ACC112 (cell line): ENCODE results near the gene NABP1.

Experiments
- H2AFZ ChIP-seq: fragments of 200-600 bp; sonication (generic); one replicate; pipeline ENCODE4 v1.6.0; 2017; ENCODE audit warnings: antibody characterized with exemption, low read length; ENCODE audit not compliant: unreplicated experiment
- H3K27ac ChIP-seq: fragments of 200-600 bp; sonication (generic); 2 replicates; pipeline ENCODE4 v1.5.1; 2014; ENCODE audit warnings: low read depth, mild to moderate bottlenecking, antibody characterized with exemption, low read length, moderate library complexity
- H3K27me3 ChIP-seq: fragments of 200-600 bp; sonication (generic); 2 replicates; pipeline ENCODE4 v1.6.1; 2014; ENCODE audit warnings: mild to moderate bottlenecking, antibody characterized with exemption, low read length, moderate library complexity, mixed read lengths; ENCODE audit not compliant: insufficient read depth
- H3K36me3 ChIP-seq: fragments of 200-600 bp; sonication (generic); 2 replicates; pipeline ENCODE4 v1.6.1; 2016; ENCODE audit warnings: mild to moderate bottlenecking, antibody characterized with exemption, low read length, moderate library complexity, mixed read lengths; ENCODE audit not compliant: insufficient read depth
- H3K4me1 ChIP-seq: fragments of 200-600 bp; sonication (generic); one replicate; pipeline ENCODE4 v1.6.1; 2016; ENCODE audit warnings: low read length, mixed read lengths; ENCODE audit not compliant: insufficient read depth, unreplicated experiment, control insufficient read depth
- H3K4me3 ChIP-seq: fragments of 200-600 bp; sonication (generic); 2 replicates; pipeline ENCODE4 v1.5.1; 2014; ENCODE audit warnings: mild to moderate bottlenecking, low read depth, low read length
- H3K79me2 ChIP-seq: fragments of 200-600 bp; sonication (generic); one replicate; pipeline ENCODE4 v1.6.0; 2016; ENCODE audit warnings: low read length; ENCODE audit not compliant: control insufficient read depth, unreplicated experiment, insufficient read depth

The NABP1 gene

DNA sequence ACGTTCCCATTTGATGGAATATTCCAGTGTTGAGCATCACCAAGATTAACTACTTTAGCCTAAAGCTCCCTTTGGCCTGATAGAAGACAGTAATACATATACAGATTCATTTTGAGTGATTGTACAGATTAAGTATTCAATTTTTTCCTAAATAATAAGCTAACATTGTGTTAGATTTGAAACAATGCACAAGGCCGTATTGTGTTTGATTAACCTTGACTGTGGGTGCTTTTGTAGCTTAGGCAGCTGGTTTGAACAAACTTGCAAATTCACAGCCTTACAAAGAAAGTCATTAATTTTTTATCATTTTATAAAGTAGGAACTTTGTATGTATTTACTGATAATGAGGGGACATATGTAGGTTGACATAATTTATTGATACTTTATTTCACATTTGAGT lies 29.6 kb downstream of the NABP1 start:
- Histone ChIP-seq H3K4me3 (no peak overlapping the region), H3K27ac (no peak overlapping the region), H2AFZ (no peak overlapping the region), H3K79me2 (no peaks in the 10 kb centered on the region), H3K36me3 (no peaks in the 10 kb centered on the region; the same call in 1 of the 2 replicates), H3K4me1 (peaks cover 14% of the 10 kb centered on the region), H3K27me3 (no peaks in the 10 kb centered on the region)

DNA sequence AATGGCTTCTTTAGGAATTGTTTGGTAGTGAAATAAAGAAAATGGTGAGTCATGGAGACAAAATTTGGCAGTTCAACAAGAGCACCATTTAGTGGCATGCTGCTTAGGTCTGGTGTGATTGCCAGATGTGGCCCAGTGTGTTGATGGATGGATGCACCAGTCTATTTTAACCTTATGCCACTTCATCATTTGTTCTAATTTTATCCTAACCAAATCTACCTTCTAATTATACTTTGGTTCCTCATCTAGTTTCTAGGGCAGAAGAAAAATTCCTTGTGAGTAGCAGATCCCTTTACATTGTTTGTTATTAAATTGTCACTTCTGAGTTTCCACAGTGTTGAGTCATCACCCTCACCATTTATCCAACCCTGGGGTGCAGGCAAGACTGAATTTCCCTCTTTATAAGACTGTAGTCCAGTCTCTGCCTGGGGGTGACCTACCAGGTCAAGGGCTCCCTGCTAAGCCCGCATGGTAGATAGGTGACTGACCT lies 32.5 kb downstream of the NABP1 start:
- H3K27me3 ChIP-seq: no peaks in the 10 kb centered on the region
- peaks cover 14% of the 10 kb centered on the region for H3K4me1 ChIP-seq
- peak overlapping the region; percentile 36; the same call in 1 of the 2 replicates for H3K27ac ChIP-seq
- H3K36me3 ChIP-seq: no peaks in the 10 kb centered on the region; the same call in 1 of the 2 replicates
- no peak overlapping the region for H3K4me3 ChIP-seq
- H3K79me2 ChIP-seq: no peaks in the 10 kb centered on the region
- H2AFZ ChIP-seq: no peak overlapping the region

DNA sequence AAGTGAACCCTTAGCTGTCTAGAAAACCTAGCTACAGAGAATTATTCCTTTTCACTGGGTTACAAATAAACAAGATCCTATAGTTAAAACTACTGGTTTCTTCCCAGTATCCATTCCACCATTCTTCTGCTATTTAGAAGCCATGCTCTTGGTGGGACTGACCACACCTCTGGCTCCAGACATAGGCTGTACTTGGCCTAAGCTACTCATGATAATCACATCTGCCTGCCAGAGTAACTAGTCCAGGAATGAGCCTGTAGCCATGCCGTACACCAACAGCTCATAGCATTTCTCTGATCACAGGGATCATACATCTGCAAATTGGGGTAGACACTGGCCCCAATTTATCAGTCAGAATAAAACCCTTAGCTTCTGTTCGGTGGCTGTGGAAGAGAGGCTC lies 33.7 kb downstream of the NABP1 start:
- H2AFZ ChIP-seq: no peak overlapping the region
- H3K79me2 ChIP-seq: no peaks in the 10 kb centered on the region
- H3K36me3 ChIP-seq: no peaks in the 10 kb centered on the region; the same call in 1 of the 2 replicates
- no peaks in the 10 kb centered on the region for H3K27me3 ChIP-seq
- H3K4me3 ChIP-seq: no peak overlapping the region
- peaks cover 14% of the 10 kb centered on the region for H3K4me1 ChIP-seq
- H3K27ac ChIP-seq: no peak overlapping the region

DNA sequence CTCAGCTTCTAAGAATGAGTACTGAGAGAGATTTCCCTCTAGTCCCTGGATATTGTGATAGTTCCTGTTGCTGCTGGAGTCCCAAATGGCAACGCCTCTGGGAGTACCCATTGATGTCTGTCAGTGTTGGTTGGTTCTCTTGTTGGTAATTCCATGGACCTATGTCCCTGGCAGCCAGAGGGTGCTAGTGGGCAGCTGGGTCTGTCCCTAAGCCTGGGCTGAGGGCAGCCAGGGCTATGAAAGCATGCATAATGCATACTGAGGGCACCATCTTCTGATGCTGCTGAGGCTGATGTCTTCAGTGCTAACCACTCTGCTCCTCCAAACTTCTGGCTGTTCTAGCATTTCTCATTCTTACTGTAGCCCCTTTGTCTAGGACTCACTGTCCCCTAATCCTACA lies 35.9 kb downstream of the NABP1 start:
- Histone ChIP-seq H3K36me3 (no peaks in the 10 kb centered on the region; the same call in 1 of the 2 replicates), H3K27ac (no peak overlapping the region), H3K4me3 (no peak overlapping the region), H3K27me3 (no peaks in the 10 kb centered on the region), H3K4me1 (peaks cover 14% of the 10 kb centered on the region), H2AFZ (no peak overlapping the region), H3K79me2 (no peaks in the 10 kb centered on the region)

DNA sequence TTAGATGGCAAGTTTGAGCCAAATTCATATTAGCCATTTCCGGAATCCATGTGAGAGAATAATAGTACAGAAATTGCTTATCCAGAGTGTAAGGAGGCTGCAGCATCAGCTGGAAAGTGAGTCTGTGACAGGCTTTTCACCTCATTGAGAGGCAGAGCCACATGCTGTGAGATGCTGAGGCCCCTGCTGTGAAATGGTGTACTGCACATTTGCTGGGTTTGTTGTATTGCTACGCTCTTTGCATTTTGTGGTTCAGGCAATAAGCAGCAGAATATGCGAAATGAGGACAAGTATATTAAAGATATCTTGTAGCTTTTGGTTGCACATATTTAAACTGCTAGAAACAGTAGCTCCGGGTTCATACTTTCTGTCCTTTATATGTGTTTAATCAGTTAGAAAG lies 37.0 kb downstream of the NABP1 start:
- Histone ChIP-seq H3K4me3 (no peak overlapping the region), H3K27ac (no peak overlapping the region), H3K79me2 (no peaks in the 10 kb centered on the region), H3K4me1 (peaks cover 11% of the 10 kb centered on the region), H3K36me3 (no peaks in the 10 kb centered on the region), H2AFZ (no peak overlapping the region), H3K27me3 (no peaks in the 10 kb centered on the region)

DNA sequence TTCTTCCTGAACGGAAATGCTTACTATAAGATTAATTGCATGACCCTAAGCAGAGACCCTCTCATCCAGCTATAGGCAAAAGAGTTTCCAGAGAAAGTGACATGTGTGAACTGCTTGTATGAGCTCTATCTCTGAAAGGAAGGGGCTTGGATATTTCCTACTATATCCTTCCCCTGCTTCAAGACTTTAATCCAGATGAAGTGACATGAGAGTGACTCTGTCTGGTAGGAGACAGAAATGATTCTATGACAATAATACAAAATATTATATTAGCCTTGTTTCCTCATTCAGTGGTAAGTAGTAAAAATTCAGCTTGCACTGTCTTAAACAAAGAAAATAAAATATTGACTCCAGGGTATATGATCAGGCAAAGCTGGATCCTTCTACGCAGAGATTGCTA lies 37.5 kb downstream of the NABP1 start:
- peaks cover 5% of the 10 kb centered on the region for H3K4me1 ChIP-seq
- H3K79me2 ChIP-seq: no peaks in the 10 kb centered on the region
- no peak overlapping the region for H2AFZ ChIP-seq
- no peak overlapping the region for H3K4me3 ChIP-seq
- H3K27me3 ChIP-seq: no peaks in the 10 kb centered on the region
- H3K36me3 ChIP-seq: no peaks in the 10 kb centered on the region
- no peak overlapping the region for H3K27ac ChIP-seq

DNA sequence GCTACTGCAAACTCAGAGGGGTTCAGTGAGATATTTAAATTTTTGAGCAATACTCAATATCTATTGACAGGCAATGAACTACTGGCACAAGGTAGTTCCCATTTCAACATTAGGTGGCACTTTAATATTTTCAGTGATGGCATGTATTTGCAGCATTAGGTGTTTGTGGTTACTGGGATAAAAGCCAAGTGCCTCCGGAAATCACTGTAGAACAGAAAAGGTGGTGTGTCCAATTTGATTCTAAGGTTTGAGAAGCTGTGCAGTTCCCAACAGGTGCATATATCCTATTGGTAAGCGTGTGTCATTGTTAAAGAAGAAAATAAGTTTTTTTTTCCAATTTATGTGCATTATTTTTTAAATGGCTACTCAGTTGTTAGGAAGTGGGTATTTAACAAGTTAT lies 41.3 kb downstream of the NABP1 start:
- Histone ChIP-seq H3K27ac (no peak overlapping the region), H2AFZ (no peak overlapping the region), H3K36me3 (no peaks in the 10 kb centered on the region), H3K27me3 (no peaks in the 10 kb centered on the region), H3K79me2 (no peaks in the 10 kb centered on the region), H3K4me3 (no peak overlapping the region), H3K4me1 (no peaks in the 10 kb centered on the region)

DNA sequence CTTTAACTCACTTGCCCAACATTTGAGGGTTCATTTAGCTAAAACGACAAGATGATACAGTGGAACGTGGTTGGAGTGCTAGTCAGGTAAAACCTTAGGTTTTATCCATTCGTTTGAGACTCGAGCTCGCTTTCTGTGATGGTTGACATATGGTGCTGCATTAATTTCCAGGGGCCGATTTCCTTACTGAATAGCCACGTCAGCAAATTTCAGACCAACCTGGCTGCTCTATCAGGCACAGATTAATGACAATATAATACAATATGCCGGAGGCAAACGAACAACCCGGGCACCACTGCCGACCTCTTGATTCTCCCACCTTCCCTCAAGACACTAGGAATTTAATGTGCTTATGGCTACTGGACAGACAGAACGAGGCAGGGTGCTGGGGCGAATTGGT lies 42.0 kb downstream of the NABP1 start:
- no peaks in the 10 kb centered on the region for H3K4me1 ChIP-seq
- H3K79me2 ChIP-seq: no peaks in the 10 kb centered on the region
- H2AFZ ChIP-seq: no peak overlapping the region
- H3K4me3 ChIP-seq: no peak overlapping the region
- no peaks in the 10 kb centered on the region for H3K27me3 ChIP-seq
- no peak overlapping the region for H3K27ac ChIP-seq
- H3K36me3 ChIP-seq: no peaks in the 10 kb centered on the region

DNA sequence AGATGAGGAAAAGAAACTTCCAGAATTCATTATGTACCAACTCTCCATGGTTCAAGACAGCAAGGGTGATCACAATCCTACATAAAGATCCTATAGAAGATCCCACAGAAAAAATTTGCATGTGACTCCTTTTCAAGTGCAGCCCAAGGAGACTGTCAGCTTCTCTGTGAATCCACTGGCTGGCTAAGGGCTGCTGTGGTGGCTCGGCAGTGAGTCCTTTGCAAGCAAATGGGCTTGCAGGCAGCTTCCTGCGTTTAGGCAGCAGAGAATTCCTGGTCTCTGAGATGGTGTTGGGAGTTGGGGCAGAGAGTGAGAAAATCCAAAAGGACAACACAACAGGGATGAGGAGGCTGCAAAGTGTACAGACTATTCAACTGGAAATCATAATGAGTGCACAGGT lies 43.4 kb downstream of the NABP1 start:
- no peak overlapping the region for H2AFZ ChIP-seq
- no peaks in the 10 kb centered on the region for H3K79me2 ChIP-seq
- no peaks in the 10 kb centered on the region for H3K4me1 ChIP-seq
- no peaks in the 10 kb centered on the region for H3K27me3 ChIP-seq
- H3K36me3 ChIP-seq: no peaks in the 10 kb centered on the region
- H3K4me3 ChIP-seq: no peak overlapping the region
- no peak overlapping the region for H3K27ac ChIP-seq

DNA sequence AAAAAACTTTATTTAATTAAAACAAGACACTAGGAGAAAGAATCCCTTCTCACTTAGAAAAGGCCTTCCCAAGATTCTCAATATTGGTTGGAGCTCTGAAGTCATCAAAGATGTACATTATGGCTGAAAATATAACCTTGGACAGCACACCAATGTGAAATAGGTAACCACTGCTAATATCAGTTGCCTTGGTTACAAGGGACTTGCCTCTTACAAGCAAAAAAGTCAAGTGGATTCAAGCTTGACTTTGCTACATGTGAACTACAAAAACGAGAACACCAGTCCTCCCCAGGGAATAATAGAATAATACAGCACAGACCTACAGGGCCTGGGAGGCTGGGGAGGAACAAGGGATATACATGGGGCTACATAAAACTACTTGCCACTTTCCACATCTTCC lies 46.1 kb downstream of the NABP1 start:
- no peak overlapping the region for H3K4me3 ChIP-seq
- H3K36me3 ChIP-seq: no peaks in the 10 kb centered on the region
- no peaks in the 10 kb centered on the region for H3K79me2 ChIP-seq
- no peak overlapping the region for H2AFZ ChIP-seq
- no peaks in the 10 kb centered on the region for H3K27me3 ChIP-seq
- H3K4me1 ChIP-seq: peaks cover 9% of the 10 kb centered on the region
- H3K27ac ChIP-seq: no peak overlapping the region

DNA sequence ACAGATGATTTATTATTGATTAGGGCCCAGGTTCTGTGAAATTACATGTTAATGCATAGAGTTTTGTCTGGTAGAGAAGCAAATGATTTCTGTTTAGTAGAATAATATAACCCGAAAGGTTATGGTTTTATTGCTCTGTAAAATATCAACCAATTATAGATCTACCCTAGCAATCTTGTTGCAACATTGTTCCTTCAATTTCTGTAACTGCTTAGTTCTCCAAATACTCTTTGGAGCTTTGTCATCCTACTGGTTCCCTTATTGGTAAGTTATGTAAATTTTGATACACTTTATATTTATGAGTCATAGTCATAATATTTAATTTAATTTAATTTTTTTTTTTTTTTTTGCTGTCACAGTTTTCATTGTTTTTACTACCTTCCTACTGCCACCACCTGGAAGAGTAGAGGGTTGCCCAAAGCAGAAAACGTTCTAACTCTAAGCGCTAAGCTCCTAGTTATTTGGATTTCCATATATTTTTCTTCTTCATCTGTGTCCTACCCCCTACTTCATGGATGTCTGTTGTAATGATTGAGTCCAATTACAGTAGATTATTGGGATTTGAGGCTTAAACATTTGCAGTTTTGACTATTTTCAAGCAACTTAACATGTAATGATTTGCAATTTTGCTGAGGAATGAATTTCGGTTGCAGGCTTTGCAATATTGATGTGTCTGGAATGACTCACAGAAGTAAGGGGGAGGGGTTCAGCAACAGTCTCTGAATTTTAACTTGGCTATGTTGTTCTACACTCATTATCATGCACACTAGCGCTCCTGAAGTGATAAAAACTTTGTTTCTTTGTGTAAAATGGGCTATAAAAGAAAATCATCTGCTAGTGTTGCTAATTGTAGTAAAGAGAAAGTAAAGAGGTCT lies 51.1 kb downstream of the NABP1 start:
- Histone ChIP-seq H3K4me3 (no peak overlapping the region), H3K27me3 (no peaks in the 10 kb centered on the region; the same call in 1 of the 2 replicates), H3K4me1 (peaks cover 11% of the 10 kb centered on the region), H3K79me2 (no peaks in the 10 kb centered on the region), H3K36me3 (no peaks in the 10 kb centered on the region), H2AFZ (no peak overlapping the region), H3K27ac (no peak overlapping the region)
